ENCODE results near the gene PABPC3.

- TF ChIP-seq CTCF (IDR thresholded peaks at IDR 0.05) = no peak
- no peak for TF ChIP-seq POLR2A (IDR thresholded peaks at IDR 0.05)
These were observed 22.5 kb downstream of the PABPC3 start for GRCh38 chr13:25118378-25118905.

All from Peyer's patch (tissue), 4 donors.